GM12874 (cell line): Measurements from ENCODE around the gene AKTIP.

Source experiments
- TF ChIP-seq, protein P1 (sequence below): IDR thresholded peaks from 2 replicates; pipeline ENCODE4 v1.5.1; 2011; ENCODE audit warnings: low read depth, mild to moderate bottlenecking, control low read depth, low read length, moderate library complexity; ENCODE audit not compliant: insufficient read depth

AKTIP gene

DNA sequence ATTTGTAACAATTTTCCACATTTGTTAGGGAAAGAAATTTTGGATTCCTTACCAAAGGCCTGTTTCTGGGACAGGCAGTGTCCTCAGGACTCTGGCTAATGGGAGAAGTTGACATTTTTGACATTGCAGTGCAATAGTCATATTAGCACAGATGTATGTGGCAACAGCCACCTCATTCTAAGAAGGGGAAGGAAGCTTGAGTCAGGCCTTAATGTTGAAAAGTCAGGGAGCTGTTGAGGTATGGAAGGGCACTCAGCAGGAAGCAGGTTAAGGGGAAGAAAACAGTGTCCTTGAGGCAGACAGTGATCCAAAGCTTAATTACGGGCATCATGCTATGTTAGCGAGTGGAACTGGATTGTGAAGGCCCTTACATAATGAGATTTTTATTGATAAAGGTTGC, 20.9 kb downstream of the AKTIP start:
- TF ChIP-seq, protein P1, sequence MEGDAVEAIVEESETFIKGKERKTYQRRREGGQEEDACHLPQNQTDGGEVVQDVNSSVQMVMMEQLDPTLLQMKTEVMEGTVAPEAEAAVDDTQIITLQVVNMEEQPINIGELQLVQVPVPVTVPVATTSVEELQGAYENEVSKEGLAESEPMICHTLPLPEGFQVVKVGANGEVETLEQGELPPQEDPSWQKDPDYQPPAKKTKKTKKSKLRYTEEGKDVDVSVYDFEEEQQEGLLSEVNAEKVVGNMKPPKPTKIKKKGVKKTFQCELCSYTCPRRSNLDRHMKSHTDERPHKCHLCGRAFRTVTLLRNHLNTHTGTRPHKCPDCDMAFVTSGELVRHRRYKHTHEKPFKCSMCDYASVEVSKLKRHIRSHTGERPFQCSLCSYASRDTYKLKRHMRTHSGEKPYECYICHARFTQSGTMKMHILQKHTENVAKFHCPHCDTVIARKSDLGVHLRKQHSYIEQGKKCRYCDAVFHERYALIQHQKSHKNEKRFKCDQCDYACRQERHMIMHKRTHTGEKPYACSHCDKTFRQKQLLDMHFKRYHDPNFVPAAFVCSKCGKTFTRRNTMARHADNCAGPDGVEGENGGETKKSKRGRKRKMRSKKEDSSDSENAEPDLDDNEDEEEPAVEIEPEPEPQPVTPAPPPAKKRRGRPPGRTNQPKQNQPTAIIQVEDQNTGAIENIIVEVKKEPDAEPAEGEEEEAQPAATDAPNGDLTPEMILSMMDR: no peak

DNA sequence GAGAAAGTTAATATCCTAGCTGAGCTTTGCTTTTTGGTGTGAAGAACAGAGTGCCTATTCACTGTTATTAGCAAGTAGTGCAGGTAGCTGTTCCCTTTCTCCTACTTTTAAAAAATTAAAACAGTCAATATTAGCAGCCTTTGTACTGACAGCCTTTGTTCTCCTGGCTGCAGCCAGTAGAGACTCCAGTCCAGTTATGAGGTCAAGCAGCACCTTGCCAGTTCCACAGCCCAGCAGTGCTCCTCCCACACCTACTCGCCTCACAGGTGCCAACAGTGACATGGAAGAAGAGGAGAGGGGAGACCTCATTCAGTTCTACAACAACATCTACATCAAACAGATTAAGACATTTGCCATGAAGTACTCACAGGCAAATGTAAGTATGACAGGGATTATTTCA, 22.6 kb downstream of the AKTIP start:
- TF ChIP-seq, protein P1: no peak

DNA sequence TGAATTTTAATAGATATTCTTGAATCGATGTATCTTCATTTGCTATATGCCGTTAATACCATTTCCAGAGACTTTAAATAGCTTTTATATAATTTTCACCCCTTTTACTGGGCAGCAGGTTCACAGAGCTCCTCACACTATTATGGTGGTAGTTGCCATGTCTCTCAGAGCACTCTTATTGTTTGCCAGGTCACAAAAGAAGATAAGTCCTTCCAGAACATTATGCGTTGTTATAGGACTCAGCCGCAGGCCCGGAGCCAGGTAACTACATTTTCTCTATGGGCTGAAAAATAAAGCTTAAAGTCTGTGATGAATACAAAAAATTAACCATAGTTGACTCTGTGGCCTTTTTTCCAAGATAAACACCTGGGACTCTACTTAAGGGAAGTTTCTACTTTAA, 24.0 kb downstream of the AKTIP start:
- TF ChIP-seq, protein P1: no peak

DNA sequence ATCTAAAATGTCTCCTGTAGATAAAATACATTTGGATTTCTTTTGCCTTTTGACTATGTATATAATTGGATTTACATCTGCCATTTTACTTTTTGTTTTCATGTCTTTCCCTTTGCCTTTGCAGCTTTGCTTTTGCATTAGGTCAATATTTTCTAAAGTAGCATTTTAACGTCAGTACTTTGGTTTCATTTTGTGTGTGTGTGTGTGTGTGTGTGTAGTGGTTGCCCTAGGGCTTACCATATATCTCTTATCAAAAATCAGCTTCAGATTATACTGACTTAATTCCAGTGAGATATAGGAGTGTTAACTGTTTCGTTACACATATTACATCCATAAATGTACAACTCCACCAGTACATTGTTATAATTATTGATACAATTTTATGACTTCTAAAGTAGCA, 26.1 kb downstream of the AKTIP start:
- TF ChIP-seq, protein P1: no peak

DNA sequence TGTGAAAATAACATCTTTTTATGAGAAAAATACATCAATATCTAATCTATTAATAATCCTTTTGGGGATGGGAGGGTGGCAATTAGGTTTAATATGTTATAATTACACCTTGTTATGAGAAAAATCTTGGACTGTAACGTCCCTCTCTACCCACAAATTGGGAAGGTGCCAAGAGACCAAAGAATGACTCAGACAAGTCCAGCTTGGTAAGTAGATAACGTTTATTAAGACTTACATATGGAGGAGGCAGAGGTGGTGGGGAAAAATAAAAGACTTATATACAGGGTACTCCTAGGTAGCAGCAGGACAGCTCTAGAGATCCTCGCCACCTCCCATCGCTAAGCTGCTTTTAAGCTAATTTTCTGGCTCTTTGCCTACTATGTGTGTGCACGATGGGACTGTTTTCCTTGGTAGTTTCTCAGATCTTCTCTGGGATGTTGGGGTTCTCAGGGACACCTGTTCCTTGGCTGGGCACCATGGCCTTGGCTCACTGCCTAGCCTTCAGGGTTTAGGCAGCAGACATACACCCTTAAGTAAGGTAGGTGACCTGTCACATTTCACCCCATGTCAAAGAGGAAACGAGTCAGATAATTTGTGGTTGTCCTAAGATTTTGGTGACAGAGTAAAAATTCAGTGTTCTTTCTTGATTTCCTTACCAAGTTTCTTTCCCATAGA, 37.3 kb downstream of the AKTIP start:
- TF ChIP-seq, protein P1: no peak

DNA sequence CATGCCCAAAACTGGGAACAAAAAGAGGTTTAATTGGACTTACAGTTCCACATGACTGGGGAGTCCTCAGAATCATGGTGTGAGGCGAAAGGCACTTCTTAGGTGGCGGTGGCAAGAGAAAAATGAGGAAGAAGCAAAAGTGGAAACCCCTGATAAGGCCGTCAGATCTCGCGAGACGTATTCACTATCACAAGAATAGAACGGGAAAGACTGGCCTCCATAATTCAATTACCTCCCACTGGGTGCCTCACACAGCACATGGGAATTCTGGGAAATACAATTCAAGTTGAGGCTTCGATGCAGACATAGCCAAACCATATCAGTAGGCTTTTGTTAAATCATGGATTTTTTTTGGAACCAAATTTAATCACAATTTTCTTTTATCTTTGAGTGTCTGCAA, 44.4 kb downstream of the AKTIP start:
- TF ChIP-seq, protein P1: no peak

DNA sequence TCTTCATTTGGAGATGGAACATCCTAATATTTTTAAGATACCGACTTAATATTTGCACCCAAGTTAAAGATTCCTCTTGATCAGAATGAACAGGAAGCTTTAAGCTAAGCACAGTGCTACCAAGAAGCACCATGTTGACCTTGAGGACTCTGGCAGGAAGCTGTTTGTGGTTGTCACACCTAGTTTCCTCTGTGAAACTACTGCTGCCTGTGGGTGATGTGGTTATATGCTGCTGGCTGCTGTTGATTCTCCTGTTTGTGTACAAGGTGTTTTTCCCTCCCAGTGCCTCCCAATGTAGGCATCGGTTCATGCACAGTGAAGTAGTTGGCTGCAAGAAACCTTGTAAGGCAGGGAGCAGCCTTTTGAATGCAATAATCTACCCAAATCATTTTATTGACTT, 45.3 kb downstream of the AKTIP start:
- TF ChIP-seq, protein P1: no peak

DNA sequence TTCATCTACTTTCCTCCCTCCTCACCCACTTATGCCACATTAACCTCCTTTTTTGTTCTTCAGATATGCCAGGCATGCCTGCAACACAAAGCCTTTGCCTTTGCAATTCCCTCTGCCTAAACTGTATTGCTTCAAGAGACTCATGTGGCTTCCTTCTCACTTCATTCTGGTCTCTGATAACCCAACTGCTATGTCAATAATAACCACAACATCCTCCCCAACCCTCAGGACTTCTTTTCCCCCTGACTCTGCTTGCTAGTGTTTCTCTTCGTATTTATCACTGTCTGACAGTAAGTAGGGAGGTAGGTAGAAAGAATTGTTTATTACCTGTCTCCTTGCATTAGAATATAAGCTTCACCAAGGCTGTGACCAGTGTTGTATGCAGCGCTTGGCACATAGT, 46.4 kb downstream of the AKTIP start:
- TF ChIP-seq, protein P1: no peak
